Measurements from ENCODE around the gene SEPTIN7.

DNA sequence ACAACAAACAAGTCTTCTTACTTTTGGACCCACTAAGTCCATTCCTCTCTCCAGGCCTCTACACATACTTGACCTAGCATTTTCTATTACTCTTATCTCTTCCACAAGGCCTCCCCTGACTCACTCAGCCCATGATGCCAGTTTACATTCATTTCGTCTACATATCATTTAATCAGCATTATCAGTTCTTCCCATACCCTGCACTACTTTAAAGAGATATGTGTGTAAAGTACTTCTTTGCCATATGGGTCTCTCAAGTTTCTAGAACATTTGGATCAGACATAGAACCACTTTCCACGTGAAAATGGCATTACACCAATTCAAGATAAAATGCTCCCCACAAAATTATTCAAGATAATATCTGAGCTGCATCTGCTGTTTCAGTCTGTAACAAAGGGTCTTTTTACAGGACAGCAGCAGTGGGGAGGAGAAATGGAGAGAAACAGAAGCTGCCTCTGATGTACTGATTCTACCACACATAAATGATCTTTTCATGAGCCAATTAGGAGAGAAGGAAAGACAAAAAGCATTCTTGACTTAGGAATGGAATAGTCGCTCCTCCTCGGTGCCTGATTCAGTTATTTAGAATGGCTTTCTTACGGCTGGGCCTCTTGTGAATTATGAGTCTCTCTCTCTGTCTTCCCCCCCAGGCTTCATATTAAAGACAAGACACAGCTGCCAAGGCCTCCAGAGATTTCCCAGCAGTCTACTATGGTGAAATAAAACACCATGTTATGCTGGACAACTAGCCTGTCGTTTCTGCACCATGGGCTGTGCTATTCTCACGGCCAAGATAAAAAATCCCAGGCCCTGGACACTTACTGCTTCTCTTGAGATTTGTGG, 46.9 kb upstream of the SEPTIN7 start:
- TF ChIP-seq CTCF (conservative IDR thresholded peaks at IDR 0.05; ENCODE audit: low read depth, low read length) (no peak), RAD21 (IDR thresholded peaks at IDR 0.05; ENCODE audit: low read length) (no peak), MAFK (IDR thresholded peaks at IDR 0.05; ENCODE audit: low read depth, low read length) (no peak), POLR2A (IDR thresholded peaks at IDR 0.05; ENCODE audit: low read depth, low read length) (no peak), USF2 (IDR thresholded peaks at IDR 0.05; ENCODE audit: low read depth, low read length) (no peak)
